ENCODE results near the gene CTXN3. TPM values are rescaled to one million over a fixed set of nuclear protein-coding genes. Genes with fewer than 3 reads are reported as not detected.

Gene CTXN3
- total RNA-seq, 1 donor from 2014 or later = not detected

- Histone ChIP-seq H3K9me3 (replicated peaks) (no peaks in the 10 kb centered on the region), H3K4me3 (no peak overlapping the region), H3K27ac (replicated peaks) (no peak overlapping the region), H3K36me3 (no peaks in the 10 kb centered on the region), H3K27me3 (ENCODE audit: low read depth) (no peaks in the 10 kb centered on the region), H3K4me1 (peaks cover 12% of the 10 kb centered on the region)
- intact Hi-C loops (cut with micrococcal nuclease) = no loop called here
- DNase-seq = no peak
- TF ChIP-seq CTCF (IDR thresholded peaks at IDR 0.05; ENCODE audit: borderline replicate concordance) = no peak
Measured at GRCh38 chr5:127697894-127698600, 49.2 kb downstream of the CTXN3 start.

GRCh38 chr5:127699416-127699815 is 50.5 kb downstream of the CTXN3 start:
- no peaks in the 10 kb centered on the region for H3K9me3 ChIP-seq (replicated peaks)
- no peak overlapping the region for H3K4me3 ChIP-seq
- no peaks in the 10 kb centered on the region for H3K27me3 ChIP-seq (ENCODE audit: low read depth)
- H3K4me1 ChIP-seq = peaks cover 26% of the 10 kb centered on the region
- no peak for DNase-seq
- no peak overlapping the region for H3K27ac ChIP-seq (replicated peaks)
- intact Hi-C loops (cut with micrococcal nuclease) = no loop called here
- no peak for TF ChIP-seq CTCF (IDR thresholded peaks at IDR 0.05; ENCODE audit: borderline replicate concordance)
- no peaks in the 10 kb centered on the region for H3K36me3 ChIP-seq

- intact Hi-C loops (cut with micrococcal nuclease) = no loop called here
- H3K4me3 ChIP-seq = no peak overlapping the region
- no peaks in the 10 kb centered on the region for H3K9me3 ChIP-seq (replicated peaks)
- TF ChIP-seq CTCF (IDR thresholded peaks at IDR 0.05; ENCODE audit: borderline replicate concordance) = no peak
- H3K4me1 ChIP-seq = peaks cover 35% of the 10 kb centered on the region
- H3K27me3 ChIP-seq (ENCODE audit: low read depth) = no peaks in the 10 kb centered on the region
- H3K36me3 ChIP-seq = no peaks in the 10 kb centered on the region
- no peak for DNase-seq
- no peak overlapping the region for H3K27ac ChIP-seq (replicated peaks)
Measured at GRCh38 chr5:127700237-127700766, 51.4 kb downstream of the CTXN3 start.

GRCh38 chr5:127702434-127702833 is 53.6 kb downstream of the CTXN3 start:
- no peak for DNase-seq
- peak overlapping the region; percentile 49 for H3K27ac ChIP-seq (replicated peaks)
- intact Hi-C loops (cut with micrococcal nuclease) = no loop called here
- H3K36me3 ChIP-seq = no peaks in the 10 kb centered on the region
- peak overlapping the region; percentile 53 for H3K4me3 ChIP-seq
- no peak for TF ChIP-seq CTCF (IDR thresholded peaks at IDR 0.05; ENCODE audit: borderline replicate concordance)
- no peaks in the 10 kb centered on the region for H3K9me3 ChIP-seq (replicated peaks)
- peaks cover 51% of the 10 kb centered on the region for H3K4me1 ChIP-seq
- H3K27me3 ChIP-seq (ENCODE audit: low read depth) = no peaks in the 10 kb centered on the region

- intact Hi-C loops (cut with micrococcal nuclease) = no loop called here
- Histone ChIP-seq H3K4me1 (peaks cover 51% of the 10 kb centered on the region), H3K4me3 (peak within 1 kb of the TSS; percentile 53)
Measured at GRCh38 chr5:127702926-127703561, 54.2 kb downstream of the CTXN3 start, which contains the start of gene CCDC192. Gene CCDC192 (plus strand): TSS chr5:127703391. CDS start chr5:127703446, 55 bp downstream.

More at GRCh38 chr5:127702926-127703561, 54.2 kb downstream of the CTXN3 start, which contains the start of gene CCDC192:
- Histone ChIP-seq H3K27ac (replicated peaks) (peak within 1 kb of the TSS; percentile 49), H3K27me3 (ENCODE audit: low read depth) (no peaks in the 10 kb centered on the region), H3K9me3 (replicated peaks) (no peaks in the 10 kb centered on the region), H3K36me3 (no peaks in the 10 kb centered on the region)
- no peak for DNase-seq
- TF ChIP-seq CTCF (IDR thresholded peaks at IDR 0.05; ENCODE audit: borderline replicate concordance) = no peak

Data from left ventricle myocardium inferior (tissue), 1 donor.